ENCODE measurements around the gene C12orf56. TPM values are rescaled to one million over a fixed set of nuclear protein-coding genes. Genes with fewer than 3 reads are reported as not detected.

C12orf56 gene
- total RNA-seq, 1 experiment from 2014 or later = not detected

DNA sequence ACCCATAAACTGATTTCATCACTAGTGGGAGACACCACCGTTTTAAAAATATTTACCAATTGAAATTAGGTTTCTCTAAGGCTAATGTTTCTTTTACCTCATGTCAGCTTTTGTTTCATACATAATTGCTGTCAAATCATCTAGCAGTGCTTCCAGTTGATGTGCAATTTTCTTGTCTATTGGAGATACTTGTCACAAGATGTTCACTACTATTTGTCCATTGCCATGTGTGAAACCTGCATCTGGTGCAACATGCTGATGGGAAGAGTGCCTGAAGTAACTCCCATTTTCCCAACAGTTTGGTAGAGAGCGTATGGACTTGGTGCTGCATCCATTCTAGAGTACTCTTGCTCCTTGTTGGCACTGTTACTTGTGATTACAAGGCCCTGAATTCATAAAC is 23.3 kb upstream of the C12orf56 start:
- Histone ChIP-seq H3K9me2 (ENCODE audit: insufficient read depth) (no peaks in the 10 kb centered on the region), H3K4me1 (replicated peaks; ENCODE audit: insufficient read depth) (no peaks in the 10 kb centered on the region), H3K4me2 (no peak overlapping the region), H3K9me3 (ENCODE audit: insufficient read depth, low read depth) (no peaks in the 10 kb centered on the region), H4K20me1 (ENCODE audit: insufficient read depth) (peaks cover 77% of the 10 kb centered on the region), H3K4me3 (no peak overlapping the region), H3K36me3 (ENCODE audit: low read depth) (peaks cover 88% of the 10 kb centered on the region), H3K27ac (no peak overlapping the region), H2AFZ (no peak overlapping the region), H3F3A (ENCODE audit: insufficient read depth, low read depth) (peaks cover 15% of the 10 kb centered on the region; the same call in 1 of the 2 replicates), H3K79me2 (ENCODE audit: low read depth) (peaks cover 60% of the 10 kb centered on the region), H3K27me3 (ENCODE audit: insufficient read depth, low read depth) (no peaks in the 10 kb centered on the region)
- BruUV-seq (replicated peaks) = no TSS peak
- no peak for DNase-seq
- CTCF ChIA-PET = no interaction called here
- TF ChIP-seq EZH2 (IDR thresholded peaks at IDR 0.05; ENCODE audit: low read depth) = no peak
- TF ChIP-seq, protein P1, sequence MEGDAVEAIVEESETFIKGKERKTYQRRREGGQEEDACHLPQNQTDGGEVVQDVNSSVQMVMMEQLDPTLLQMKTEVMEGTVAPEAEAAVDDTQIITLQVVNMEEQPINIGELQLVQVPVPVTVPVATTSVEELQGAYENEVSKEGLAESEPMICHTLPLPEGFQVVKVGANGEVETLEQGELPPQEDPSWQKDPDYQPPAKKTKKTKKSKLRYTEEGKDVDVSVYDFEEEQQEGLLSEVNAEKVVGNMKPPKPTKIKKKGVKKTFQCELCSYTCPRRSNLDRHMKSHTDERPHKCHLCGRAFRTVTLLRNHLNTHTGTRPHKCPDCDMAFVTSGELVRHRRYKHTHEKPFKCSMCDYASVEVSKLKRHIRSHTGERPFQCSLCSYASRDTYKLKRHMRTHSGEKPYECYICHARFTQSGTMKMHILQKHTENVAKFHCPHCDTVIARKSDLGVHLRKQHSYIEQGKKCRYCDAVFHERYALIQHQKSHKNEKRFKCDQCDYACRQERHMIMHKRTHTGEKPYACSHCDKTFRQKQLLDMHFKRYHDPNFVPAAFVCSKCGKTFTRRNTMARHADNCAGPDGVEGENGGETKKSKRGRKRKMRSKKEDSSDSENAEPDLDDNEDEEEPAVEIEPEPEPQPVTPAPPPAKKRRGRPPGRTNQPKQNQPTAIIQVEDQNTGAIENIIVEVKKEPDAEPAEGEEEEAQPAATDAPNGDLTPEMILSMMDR (conservative IDR thresholded peaks at IDR 0.05) = no peak
- intact Hi-C loops (cut with micrococcal nuclease; ENCODE audit: unreplicated experiment) = no loop called here
- POLR2A ChIA-PET (ENCODE audit: unreplicated experiment) = no interaction called here

DNA sequence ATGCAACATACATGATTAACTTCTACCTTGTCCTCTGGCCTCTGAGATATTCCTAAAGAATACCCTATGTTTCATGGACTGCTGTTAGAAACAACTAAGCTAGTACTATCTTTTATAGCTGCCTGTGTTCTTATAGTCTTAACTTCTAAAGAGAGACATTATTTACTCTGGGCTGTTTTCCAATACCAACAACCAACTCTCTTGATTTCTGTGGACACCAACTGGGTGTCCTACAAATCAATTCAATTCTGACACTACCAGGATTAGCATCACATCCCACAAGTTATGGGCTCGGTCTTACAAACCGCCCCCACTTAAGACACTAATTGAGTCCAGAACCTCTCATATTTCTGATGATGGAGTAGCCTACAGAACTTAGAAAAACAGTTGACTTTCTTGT is 21.9 kb upstream of the C12orf56 start:
- H3K4me1 ChIP-seq (replicated peaks; ENCODE audit: insufficient read depth) = no peaks in the 10 kb centered on the region; the same call in 1 of the 2 replicates
- POLR2A ChIA-PET (ENCODE audit: unreplicated experiment) = no interaction called here
- CTCF ChIA-PET = no interaction called here
- no peak overlapping the region for H3K27ac ChIP-seq
- no peak overlapping the region for H3K4me3 ChIP-seq
- no TSS peak for BruUV-seq (replicated peaks)
- H3K9me3 ChIP-seq (ENCODE audit: insufficient read depth, low read depth) = no peaks in the 10 kb centered on the region
- intact Hi-C loops (cut with micrococcal nuclease; ENCODE audit: unreplicated experiment) = no loop called here
- H3K27me3 ChIP-seq (ENCODE audit: insufficient read depth, low read depth) = no peaks in the 10 kb centered on the region
- H3F3A ChIP-seq (ENCODE audit: insufficient read depth, low read depth) = peaks cover 12% of the 10 kb centered on the region; the same call in 1 of the 2 replicates
- H4K20me1 ChIP-seq (ENCODE audit: insufficient read depth) = peaks cover 77% of the 10 kb centered on the region
- H3K79me2 ChIP-seq (ENCODE audit: low read depth) = peaks cover 65% of the 10 kb centered on the region
- H3K36me3 ChIP-seq (ENCODE audit: low read depth) = peaks cover 83% of the 10 kb centered on the region
- no peak overlapping the region for H2AFZ ChIP-seq
- H3K9me2 ChIP-seq (ENCODE audit: insufficient read depth) = no peaks in the 10 kb centered on the region
- no peak overlapping the region for H3K4me2 ChIP-seq
- no peak for DNase-seq
- TF ChIP-seq, protein P1 (conservative IDR thresholded peaks at IDR 0.05) = no peak
- TF ChIP-seq EZH2 (IDR thresholded peaks at IDR 0.05; ENCODE audit: low read depth) = no peak

DNA sequence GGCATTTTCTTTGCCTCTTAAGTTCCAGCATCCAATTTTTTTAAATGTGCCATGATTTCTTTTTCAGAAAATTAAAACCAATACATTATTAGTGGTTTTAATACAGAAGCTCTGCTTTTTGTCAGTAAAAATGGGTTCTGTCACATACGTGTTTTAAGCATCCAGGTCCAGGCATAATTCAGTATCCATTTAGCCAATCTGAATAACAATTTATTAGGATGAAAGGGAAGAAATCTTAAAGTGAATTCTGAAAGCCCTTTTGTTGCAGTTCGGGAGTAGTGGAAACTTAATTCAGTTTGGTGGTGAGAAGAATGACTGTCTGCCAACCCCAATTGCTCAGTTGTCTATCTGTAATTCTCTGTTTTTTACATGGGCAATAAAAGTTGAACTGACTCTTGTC is 20.9 kb upstream of the C12orf56 start:
- BruUV-seq (replicated peaks) = no TSS peak
- POLR2A ChIA-PET (ENCODE audit: unreplicated experiment) = interaction anchor here (0.6 kb wide), 1 partner anchor 31 kb away, joined by 4 read pairs; no protein-coding TSS in a partner anchor
- H4K20me1 ChIP-seq (ENCODE audit: insufficient read depth) = peaks cover 79% of the 10 kb centered on the region
- no peaks in the 10 kb centered on the region for H3K9me2 ChIP-seq (ENCODE audit: insufficient read depth)
- H3K4me2 ChIP-seq = no peak overlapping the region
- H3F3A ChIP-seq (ENCODE audit: insufficient read depth, low read depth) = peaks cover 12% of the 10 kb centered on the region; the same call in 1 of the 2 replicates
- no peak overlapping the region for H3K4me3 ChIP-seq
- no peak overlapping the region for H3K27ac ChIP-seq
- H2AFZ ChIP-seq = no peak overlapping the region
- H3K27me3 ChIP-seq (ENCODE audit: insufficient read depth, low read depth) = no peaks in the 10 kb centered on the region
- intact Hi-C loops (cut with micrococcal nuclease; ENCODE audit: unreplicated experiment) = no loop called here
- H3K79me2 ChIP-seq (ENCODE audit: low read depth) = peaks cover 75% of the 10 kb centered on the region
- CTCF ChIA-PET = interaction anchor here (0.8 kb wide), 1 partner anchor 145 kb away, joined by 4 read pairs; no protein-coding TSS in a partner anchor
- peaks cover 73% of the 10 kb centered on the region for H3K36me3 ChIP-seq (ENCODE audit: low read depth)
- TF ChIP-seq EZH2 (IDR thresholded peaks at IDR 0.05; ENCODE audit: low read depth) = no peak
- TF ChIP-seq, protein P1 (conservative IDR thresholded peaks at IDR 0.05) = no peak
- peaks cover 7% of the 10 kb centered on the region for H3K4me1 ChIP-seq (replicated peaks; ENCODE audit: insufficient read depth)
- no peaks in the 10 kb centered on the region for H3K9me3 ChIP-seq (ENCODE audit: insufficient read depth, low read depth)
- no peak for DNase-seq
